Lower lobe of right lung (tissue), 2 donors: ENCODE data around the gene PRKN. TPM values are rescaled to one million over a fixed set of nuclear protein-coding genes. Genes with fewer than 3 reads are reported as not detected.
"Not testable (repeated sequence)": the region's sequence is repeated elsewhere in the genome, so short reads cannot be mapped to it uniquely, and the experiment has no call there.

Experiments
- ATAC-seq, 2 donors: fragments of 200-7000 bp; cut with Tn5 transposase; one replicate each; pipeline ENCODE4 v1.9.1; 2020 to 2022; ENCODE audit warnings: mild to moderate bottlenecking in 2 of 2, moderate library complexity in 2 of 2
- DNase-seq: peaks from one replicate; pipeline ENCODE4 v3.0.0-alpha.2; 2020
- H3K27ac ChIP-seq: fragments of 200-600 bp; one replicate; pipeline ENCODE4 v1.8.0; 2022
- H3K27me3 ChIP-seq: fragments of 200-600 bp; one replicate; pipeline ENCODE4 v1.8.0; 2022; ENCODE audit warnings: low read depth
- H3K36me3 ChIP-seq: fragments of 200-600 bp; one replicate; pipeline ENCODE4 v1.8.0; 2022; ENCODE audit warnings: mild to moderate bottlenecking
- H3K4me1 ChIP-seq: fragments of 200-600 bp; one replicate; pipeline ENCODE4 v1.8.0; 2022
- H3K4me3 ChIP-seq: fragments of 200-600 bp; one replicate; pipeline ENCODE4 v1.8.0; 2022; ENCODE audit warnings: mild to moderate bottlenecking
- H3K9me3 ChIP-seq: fragments of 200-600 bp; one replicate; pipeline ENCODE4 v1.8.0; 2022
- intact Hi-C: fragments of 100-400 bp; cut with DNase I; formaldehyde crosslinking; loops from one replicate; pipeline ENCODE4 v1.11.0; 2022
- total RNA-seq: library from RNA; stranded (reverse); fragmentation: NEBNext Ultra II Directional; extraction: Animal tissue kit (Norgen Biotek cat#: 25700); gene quantifications from one replicate; pipeline ENCODE4 v1.2.1, GENCODE V29; 2021
- TF ChIP-seq, protein P1 (sequence below): fragments of 200-600 bp; IDR thresholded peaks from one replicate; pipeline ENCODE4 v1.8.0; 2022; ENCODE audit warnings: antibody characterized with exemption, mild to moderate bottlenecking
- donor health status: DM: no; HTN: yes; CAD: no; lungs with severe emphysema.

PRKN gene
- total RNA-seq, 1 donor from 2014 or later, result 6.1 TPM

DNA sequence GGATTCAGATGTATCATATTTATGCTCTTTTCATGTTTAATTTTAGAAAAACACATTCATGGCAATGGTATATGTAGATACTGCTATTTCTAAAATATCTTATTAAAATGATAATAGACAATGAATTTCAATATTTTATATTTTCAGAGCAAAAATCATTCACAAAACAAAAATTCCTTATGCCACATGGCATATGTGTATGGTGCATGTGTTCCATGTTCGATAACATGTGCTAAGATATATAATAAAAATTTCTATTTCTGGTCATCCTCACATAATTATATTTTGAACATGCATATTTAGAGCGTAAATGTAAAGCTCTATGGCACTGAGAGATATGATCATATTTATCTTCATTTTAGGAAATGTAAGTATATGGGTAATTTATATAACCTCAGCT is 847.5 kb downstream of the PRKN start:
- TF ChIP-seq, protein P1, sequence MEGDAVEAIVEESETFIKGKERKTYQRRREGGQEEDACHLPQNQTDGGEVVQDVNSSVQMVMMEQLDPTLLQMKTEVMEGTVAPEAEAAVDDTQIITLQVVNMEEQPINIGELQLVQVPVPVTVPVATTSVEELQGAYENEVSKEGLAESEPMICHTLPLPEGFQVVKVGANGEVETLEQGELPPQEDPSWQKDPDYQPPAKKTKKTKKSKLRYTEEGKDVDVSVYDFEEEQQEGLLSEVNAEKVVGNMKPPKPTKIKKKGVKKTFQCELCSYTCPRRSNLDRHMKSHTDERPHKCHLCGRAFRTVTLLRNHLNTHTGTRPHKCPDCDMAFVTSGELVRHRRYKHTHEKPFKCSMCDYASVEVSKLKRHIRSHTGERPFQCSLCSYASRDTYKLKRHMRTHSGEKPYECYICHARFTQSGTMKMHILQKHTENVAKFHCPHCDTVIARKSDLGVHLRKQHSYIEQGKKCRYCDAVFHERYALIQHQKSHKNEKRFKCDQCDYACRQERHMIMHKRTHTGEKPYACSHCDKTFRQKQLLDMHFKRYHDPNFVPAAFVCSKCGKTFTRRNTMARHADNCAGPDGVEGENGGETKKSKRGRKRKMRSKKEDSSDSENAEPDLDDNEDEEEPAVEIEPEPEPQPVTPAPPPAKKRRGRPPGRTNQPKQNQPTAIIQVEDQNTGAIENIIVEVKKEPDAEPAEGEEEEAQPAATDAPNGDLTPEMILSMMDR, result no peak
- intact Hi-C loops, result no loop called here
- ATAC-seq, result no peak

DNA sequence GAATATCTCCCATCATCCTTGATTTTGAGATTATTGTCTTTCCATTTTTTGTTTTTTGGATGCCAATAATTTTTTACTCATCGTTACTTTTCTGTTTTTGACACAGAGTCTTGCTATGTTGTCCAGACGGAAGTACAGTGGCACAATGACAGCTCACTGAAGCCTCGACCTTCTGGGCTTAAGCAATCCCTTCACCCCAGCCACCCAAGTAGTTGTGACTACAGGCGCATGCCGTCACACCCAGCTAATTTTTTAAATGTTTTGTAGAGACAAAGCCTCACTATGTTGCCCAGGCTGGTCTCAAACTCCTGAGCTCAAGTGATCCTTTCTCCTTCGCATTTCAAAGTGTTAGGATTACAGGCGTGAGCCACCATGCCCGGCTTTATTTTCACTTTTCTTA is 851.3 kb downstream of the PRKN start:
- no peak for DNase-seq
- Histone ChIP-seq H3K4me1 (no peaks in the 10 kb centered on the region), H3K36me3 (no peaks in the 10 kb centered on the region), H3K27me3 (no peaks in the 10 kb centered on the region), H3K27ac (no peak overlapping the region), H3K9me3 (no peaks in the 10 kb centered on the region), H3K4me3 (no peak overlapping the region)
- TF ChIP-seq, protein P1, result no peak
- ATAC-seq, result no peak
- intact Hi-C loops, result no loop called here

More for the DNA sequence above, 847.5 kb downstream of the PRKN start:
- Histone ChIP-seq H3K4me1 (no peaks in the 10 kb centered on the region), H3K9me3 (no peaks in the 10 kb centered on the region), H3K36me3 (no peaks in the 10 kb centered on the region), H3K4me3 (no peak overlapping the region), H3K27me3 (no peaks in the 10 kb centered on the region), H3K27ac (no peak overlapping the region)
- no peak for DNase-seq

DNA sequence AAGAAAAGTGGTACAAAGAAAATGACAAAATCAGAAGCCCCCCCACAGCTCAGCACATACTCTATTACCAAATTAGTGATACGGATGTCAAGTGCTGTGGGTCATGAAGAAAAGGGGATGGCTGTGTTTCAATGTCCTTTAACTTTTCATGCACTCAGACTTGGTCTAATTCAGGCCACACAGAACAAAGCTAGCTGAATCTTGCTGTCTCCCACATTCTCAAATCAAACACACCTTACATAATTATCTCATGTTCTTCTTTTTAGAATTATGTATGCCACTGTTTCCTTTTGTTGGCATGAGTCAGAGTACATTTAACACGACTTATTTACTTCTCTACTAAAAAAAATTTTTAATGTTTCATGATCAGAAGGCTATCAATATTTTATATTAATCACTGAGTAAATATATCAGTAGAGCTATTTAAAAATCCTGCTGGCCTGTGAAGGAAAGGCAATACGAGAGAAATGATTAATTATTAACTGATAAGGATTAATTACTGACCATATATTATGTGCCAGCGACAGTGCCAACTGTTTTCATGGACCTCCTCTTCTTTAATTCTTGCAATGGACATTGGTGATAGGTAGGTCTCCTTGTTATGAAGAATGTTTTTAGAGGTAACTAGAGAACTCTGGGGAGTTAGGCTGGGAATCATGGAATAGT is 857.2 kb downstream of the PRKN start:
- Histone ChIP-seq H3K4me3 (no peak overlapping the region), H3K36me3 (no peaks in the 10 kb centered on the region), H3K27me3 (no peaks in the 10 kb centered on the region), H3K9me3 (no peaks in the 10 kb centered on the region), H3K4me1 (no peaks in the 10 kb centered on the region), H3K27ac (no peak overlapping the region)
- ATAC-seq (no peak), DNase-seq (no peak)
- intact Hi-C loops, result no loop called here
- TF ChIP-seq, protein P1, result no peak

DNA sequence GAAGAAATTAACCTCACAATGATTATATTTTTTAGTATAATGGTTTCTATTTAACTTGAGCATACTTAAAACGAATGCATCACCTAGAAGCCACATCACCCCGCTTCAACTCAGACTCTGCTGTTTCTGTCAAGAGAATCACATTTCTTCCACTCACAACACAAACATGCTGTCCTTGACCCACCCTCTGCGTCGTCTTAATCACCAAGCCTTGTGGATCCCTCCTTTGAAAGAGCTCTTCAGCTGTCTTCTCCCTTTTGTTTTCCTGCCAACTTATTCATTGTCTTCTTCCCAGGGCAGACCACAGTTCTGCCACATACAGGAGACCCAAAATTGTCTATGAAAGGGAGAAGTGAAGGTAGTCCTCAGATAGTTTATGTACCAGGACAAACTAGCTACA is 858.1 kb downstream of the PRKN start:
- H3K27ac ChIP-seq, result no peak overlapping the region
- intact Hi-C loops, result no loop called here
- TF ChIP-seq, protein P1, result no peak
- no peak for DNase-seq
- no peaks in the 10 kb centered on the region for H3K27me3 ChIP-seq
- H3K4me3 ChIP-seq, result no peak overlapping the region
- H3K9me3 ChIP-seq, result no peaks in the 10 kb centered on the region
- no peaks in the 10 kb centered on the region for H3K36me3 ChIP-seq
- no peak for ATAC-seq
- no peaks in the 10 kb centered on the region for H3K4me1 ChIP-seq

DNA sequence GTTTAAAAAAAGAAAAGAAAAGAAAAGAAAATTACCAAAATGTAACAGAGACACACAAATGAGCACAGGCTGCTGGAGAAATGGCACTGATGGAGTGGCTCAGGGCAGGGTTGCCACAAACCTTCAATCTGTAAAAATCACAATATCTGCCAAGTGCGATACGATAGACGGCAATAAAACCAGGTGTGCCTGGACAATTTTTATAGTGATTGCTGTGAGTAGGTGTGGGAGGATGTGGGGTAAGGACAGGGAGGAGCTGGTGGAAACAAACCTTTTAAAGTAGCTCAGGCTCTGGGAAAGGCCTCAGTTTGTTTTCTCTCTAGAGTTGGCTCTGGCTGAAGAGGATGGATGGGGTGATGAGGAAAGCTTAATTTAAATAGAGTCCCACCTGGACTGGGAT is 861.0 kb downstream of the PRKN start:
- no peak for DNase-seq
- Histone ChIP-seq H3K4me1 (no peaks in the 10 kb centered on the region), H3K4me3 (no peak overlapping the region), H3K27me3 (no peaks in the 10 kb centered on the region), H3K9me3 (no peaks in the 10 kb centered on the region), H3K36me3 (no peaks in the 10 kb centered on the region), H3K27ac (no peak overlapping the region)
- ATAC-seq, result no peak
- intact Hi-C loops, result no loop called here
- TF ChIP-seq, protein P1, result no peak

DNA sequence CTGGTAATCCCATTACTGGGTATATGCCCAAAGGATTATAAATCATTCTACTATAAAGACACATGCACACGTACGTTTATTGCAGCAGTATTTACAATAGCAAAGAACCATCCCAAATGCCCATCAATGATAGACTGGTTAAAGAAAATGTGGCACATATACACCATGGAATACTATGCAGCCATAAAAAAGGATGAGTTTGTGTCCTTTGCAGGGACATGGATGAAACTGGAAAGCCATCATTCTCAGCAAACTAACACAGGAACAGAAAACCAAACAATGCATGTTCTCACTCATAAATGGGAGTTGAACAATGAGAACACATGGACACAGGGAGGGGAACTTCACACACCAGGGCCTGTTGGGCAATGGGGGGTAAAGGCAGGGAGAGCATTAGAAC is 866.5 kb downstream of the PRKN start:
- H3K27me3 ChIP-seq, H3K9me3 ChIP-seq, H3K27ac ChIP-seq, intact Hi-C loops, ATAC-seq, H3K4me3 ChIP-seq, DNase-seq, H3K4me1 ChIP-seq, H3K36me3 ChIP-seq: not testable (repeated sequence)
